ENCODE data around the gene GSN. TPM values are rescaled to one million over a fixed set of nuclear protein-coding genes. Genes with fewer than 3 reads are reported as not detected.

The GSN gene
- polyA plus RNA-seq, 1 of the 3 experiments (the other 2 are of a cell fraction), result 168 TPM

GRCh38 chr9:121325387-121325786 is 57.4 kb downstream of the GSN start:
- peaks cover 0 to 5% of the 10 kb centered on the region in 2 experiments; a peak in 2 of 4 replicates for H3K4me1 ChIP-seq (ENCODE audit: control insufficient read depth in 1 of 2, insufficient read depth in 2 of 2, low read depth in 1 of 2, low read length in 1 of 2)
- H3K27ac ChIP-seq (ENCODE audit: low read depth in 2 of 2, low read length in 1 of 2), result no peak overlapping the region

More at GRCh38 chr9:121325387-121325786, 57.4 kb downstream of the GSN start:
- no peaks in the 10 kb centered on the region for H3K9me3 ChIP-seq
- WGBS (ENCODE audit: low lambda C conversion rate), result 100% methylated on average over 3 of the region's 7 CpGs
- no peak overlapping the region for H3K4me2 ChIP-seq
- H3K9ac ChIP-seq, result no peak overlapping the region
- no peaks in the 10 kb centered on the region for H3K9me2 ChIP-seq
- H3F3A ChIP-seq (replicated peaks; ENCODE audit: insufficient read depth), result no peaks in the 10 kb centered on the region
- DNase-seq, result no peak
- no peaks in the 10 kb centered on the region; the same call in 1 of the 2 replicates for H3K79me2 ChIP-seq (ENCODE audit: insufficient read depth)
- no peaks in the 10 kb centered on the region for H4K20me1 ChIP-seq (ENCODE audit: insufficient read depth)
- CTCF ChIA-PET, result interaction anchor here (2.0 kb wide), 1 partner anchor 74 kb away, joined by 4 read pairs; no protein-coding TSS in a partner anchor
- H3K4me3 ChIP-seq (ENCODE audit: low read depth in 2 of 2, low read length in 1 of 2), result no peak overlapping the region
- peaks cover 53 to 61% of the 10 kb centered on the region in 2 experiments for H3K36me3 ChIP-seq (replicated peaks in 1 of 2; ENCODE audit: control insufficient read depth in 1 of 2, insufficient read depth in 2 of 2, low read length in 1 of 2)
- POLR2A ChIA-PET, result no interaction called here
- H3K27me3 ChIP-seq (ENCODE audit: insufficient read depth), result no peaks in the 10 kb centered on the region
- H2AFZ ChIP-seq (ENCODE audit: low read depth), result no peak overlapping the region
- TF ChIP-seq TEAD4 (IDR thresholded peaks at IDR 0.05; ENCODE audit: borderline replicate concordance, insufficient read depth) (no peak), YY1 (IDR thresholded peaks at IDR 0.05; ENCODE audit: low read depth) (no peak), SMC3 (IDR thresholded peaks at IDR 0.05; ENCODE audit: low read depth, low read length) (no peak), NFIC (IDR thresholded peaks at IDR 0.05; ENCODE audit: borderline replicate concordance) (no peak), POLR2AphosphoS5 (IDR thresholded peaks at IDR 0.05; ENCODE audit: low read depth, low read length) (no peak), FOSL2 (IDR thresholded peaks at IDR 0.05; ENCODE audit: borderline replicate concordance, low read depth) (no peak), TCF12 (IDR thresholded peaks at IDR 0.05) (no peak), ZBTB33 (IDR thresholded peaks at IDR 0.05; ENCODE audit: borderline replicate concordance, low read depth) (no peak), TAF1 (IDR thresholded peaks at IDR 0.05; ENCODE audit: borderline replicate concordance, low read depth, low read length) (no peak), RXRA (IDR thresholded peaks at IDR 0.05; ENCODE audit: borderline replicate concordance, low read depth) (no peak), USF2 (IDR thresholded peaks at IDR 0.05; ENCODE audit: borderline replicate concordance, low read depth, low read length) (no peak), PBX3 (IDR thresholded peaks at IDR 0.05) (no peak), NRF1 (IDR thresholded peaks at IDR 0.05; ENCODE audit: low read depth, low read length) (no peak)
